HG03095 (cell line): ENCODE results near the gene PLAU.

Experiments
- ATAC-seq: cut with Tn5 transposase; IDR thresholded peaks from one replicate; pipeline ENCODE4 v1.9.1; 2021; ENCODE audit warnings: moderate library complexity; ENCODE audit not compliant: unreplicated experiment

The PLAU gene

DNA sequence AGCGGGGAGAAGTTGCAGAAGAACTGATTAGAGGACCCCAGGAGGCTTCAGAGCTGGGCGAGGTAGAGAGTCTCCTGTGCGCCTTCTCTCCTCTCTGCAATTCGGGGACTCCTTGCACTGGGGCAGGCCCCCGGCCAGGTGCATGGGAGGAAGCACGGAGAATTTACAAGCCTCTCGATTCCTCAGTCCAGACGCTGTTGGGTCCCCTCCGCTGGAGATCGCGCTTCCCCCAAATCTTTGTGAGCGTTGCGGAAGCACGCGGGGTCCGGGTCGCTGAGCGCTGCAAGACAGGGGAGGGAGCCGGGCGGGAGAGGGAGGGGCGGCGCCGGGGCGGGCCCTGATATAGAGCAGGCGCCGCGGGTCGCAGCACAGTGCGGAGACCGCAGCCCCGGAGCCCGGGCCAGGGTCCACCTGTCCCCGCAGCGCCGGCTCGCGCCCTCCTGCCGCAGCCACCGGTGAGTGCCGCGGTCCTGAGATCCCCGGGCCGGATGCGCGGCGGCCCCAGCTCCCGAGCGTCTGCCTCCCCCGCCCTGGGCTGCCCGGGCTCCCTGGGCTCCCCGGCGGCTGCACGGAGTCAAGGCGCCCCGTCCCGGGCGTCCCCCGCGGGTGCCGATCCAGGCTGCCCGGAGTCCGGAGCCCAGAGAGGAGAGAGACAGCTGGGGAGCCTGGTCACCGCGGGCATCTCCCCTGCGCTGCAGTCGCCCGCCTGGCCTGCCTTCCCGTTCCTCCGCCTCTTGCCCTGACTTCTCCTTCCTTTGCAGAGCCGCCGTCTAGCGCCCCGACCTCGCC lies at the start of gene PLAU:
Gene PLAU, plus strand, starts transcription at position 369 of the 789 bp plus-strand sequence. CDS start 424 bp downstream, outside the sequence.
- no peak for ATAC-seq

DNA sequence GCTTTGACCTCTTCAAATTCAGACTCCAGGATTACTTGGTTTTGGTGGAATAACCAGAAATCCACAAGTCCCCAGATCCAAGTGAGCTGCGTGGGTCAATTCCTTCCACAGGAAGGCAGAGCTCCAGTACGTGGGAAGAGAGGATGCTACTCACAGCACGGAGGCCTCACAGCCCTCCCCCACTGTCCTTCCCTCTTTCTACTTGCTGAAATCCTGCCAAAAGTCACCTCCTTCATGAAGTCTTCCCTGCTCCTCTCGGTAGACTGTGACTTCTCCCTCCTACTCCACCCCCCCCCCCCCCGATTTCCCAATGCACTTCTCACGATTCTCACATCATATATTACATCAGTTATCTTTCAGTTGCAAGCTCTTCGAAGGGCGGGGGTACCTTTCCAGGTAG lies 48.9 kb upstream of the PLAU start:
- ATAC-seq: no peak

DNA sequence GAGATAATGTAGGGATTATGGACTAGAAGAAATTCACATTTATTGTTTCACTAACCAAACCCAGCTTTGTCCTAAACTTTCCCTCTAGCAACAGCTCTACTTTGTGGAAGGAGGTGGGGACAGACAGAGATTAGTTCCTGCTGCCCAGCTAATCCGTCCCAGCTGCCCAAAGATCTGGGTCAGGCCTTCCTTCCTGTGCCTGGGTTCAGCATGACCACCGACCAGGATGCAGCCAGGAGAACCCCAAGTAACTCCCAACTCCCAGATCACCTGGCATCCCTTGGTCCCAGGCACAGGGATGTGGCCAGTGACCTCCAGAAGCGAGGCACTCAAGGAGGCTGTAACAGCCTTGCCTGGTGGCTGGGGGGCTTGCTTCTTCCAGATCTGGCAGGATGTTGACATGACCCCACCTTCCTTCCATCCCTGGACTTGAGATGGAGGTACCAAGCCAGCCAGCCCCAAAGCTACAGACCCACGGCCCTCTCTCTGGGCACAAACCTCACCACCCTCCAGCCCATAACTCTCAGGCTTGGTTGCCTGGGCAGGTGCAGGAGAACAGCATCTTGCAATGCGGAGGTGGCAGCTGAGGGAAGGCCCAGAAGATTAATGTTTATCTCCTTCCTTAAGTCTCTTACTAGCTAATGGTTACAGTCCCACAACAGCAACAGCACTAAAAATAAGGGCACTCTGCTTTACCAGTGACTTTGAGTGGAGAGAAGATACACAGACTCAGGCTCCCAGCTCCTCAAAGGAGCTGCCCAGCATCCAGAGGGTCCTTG lies 47.7 kb upstream of the PLAU start:
- ATAC-seq: no peak

DNA sequence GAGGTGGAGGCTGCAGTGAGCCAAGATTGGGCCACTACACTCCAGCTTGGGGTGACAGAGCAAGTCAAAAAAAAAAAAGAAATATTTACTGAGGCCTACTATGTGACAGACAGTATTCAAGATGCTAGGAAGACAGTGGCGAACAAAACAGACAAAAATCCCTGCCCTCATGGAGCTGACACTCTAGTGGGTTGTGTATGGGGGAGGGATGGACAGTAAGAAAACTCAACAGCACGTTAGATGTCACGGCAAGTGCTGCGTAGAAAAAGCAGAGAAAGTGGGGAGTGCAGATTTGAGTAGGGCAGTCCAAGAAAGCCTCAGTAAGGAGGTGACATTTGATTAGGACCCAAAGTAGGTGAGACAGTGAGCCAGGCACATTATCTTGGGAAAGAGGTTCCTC lies 46.7 kb upstream of the PLAU start:
- ATAC-seq: no peak

DNA sequence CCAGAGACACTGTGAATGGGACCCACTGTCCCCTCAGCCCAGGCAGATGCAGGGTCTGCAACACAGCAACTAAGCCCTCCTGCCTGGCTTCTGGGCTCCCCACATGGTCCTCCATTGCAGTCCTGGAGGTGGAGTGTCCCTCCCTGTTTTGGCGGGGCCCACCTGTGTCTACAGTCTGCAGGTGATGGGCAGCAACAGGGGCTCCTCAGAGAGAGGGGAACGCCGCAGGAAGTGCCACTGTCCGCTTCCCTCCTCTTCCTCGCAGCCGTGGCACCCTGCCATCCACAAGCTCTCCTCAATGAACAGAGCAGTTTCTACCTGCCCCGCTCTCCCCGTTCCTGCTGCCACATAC lies 45.8 kb upstream of the PLAU start:
- no peak for ATAC-seq

DNA sequence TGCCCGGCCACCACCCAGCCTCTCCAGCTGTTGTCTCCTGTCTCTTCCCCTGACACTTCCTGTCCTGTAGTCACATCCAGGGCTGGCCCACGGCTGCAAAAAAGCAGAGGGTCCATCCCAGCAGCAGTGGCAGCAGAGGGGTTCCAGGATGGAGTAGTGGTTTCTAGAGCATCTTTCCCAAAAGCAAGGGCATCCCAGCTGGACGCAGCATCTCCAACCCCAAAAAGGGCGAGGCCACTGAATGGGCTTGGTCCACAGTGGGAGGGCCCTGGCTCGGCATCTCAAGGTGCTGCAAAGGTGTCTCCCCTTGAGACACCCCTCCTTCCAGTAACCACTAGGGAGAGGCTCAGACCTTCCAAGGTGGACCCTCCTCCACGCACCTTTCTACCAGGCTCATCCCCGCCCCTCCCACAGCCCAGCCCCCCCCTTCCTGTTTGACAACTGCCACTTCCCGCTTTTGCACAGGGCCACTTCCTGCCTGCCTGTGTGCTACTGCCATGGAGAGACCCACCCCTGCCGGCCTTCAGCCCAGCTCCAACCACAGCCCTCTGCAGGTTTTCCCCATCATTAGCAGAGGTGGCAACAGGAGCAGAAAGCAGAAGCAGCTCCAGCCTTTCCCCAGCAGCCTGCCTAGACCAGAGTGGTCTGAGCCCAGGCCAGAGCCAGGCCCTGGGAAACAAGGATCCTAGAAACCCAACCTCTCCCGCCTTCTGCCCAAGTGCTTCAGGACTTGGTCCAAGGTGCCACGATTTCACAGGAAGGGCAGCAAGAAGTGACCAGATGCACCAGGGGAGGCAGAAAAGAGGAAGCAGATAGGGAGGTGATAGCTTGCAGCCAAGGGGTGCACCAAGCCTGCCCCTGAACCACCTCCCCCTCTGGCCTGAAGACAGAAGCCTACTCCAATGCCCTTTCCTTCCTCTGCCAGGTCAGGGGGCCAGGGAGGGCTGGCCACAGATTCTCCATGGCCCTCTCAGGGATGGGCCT lies 45.2 kb upstream of the PLAU start:
- ATAC-seq: peak; percentile 71

DNA sequence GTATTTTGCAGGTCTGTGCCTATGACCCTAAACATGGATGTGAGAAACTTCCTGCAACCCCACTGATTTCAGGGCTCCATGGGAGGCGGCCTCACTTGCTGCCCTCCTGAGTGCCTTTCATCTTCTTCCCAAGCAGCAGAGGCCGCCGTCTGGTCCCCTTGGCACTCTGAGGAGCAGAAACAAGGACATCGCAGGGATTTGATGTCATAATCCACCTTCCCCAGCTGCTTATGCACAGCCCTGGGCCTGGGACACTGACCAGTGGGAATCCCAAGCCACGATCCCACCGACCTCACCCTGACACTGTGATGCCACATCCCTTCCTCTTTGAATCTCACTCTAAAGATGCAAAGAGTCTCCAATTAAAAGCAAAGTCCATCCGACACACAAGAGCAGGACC lies 44.3 kb upstream of the PLAU start:
- ATAC-seq: no peak

DNA sequence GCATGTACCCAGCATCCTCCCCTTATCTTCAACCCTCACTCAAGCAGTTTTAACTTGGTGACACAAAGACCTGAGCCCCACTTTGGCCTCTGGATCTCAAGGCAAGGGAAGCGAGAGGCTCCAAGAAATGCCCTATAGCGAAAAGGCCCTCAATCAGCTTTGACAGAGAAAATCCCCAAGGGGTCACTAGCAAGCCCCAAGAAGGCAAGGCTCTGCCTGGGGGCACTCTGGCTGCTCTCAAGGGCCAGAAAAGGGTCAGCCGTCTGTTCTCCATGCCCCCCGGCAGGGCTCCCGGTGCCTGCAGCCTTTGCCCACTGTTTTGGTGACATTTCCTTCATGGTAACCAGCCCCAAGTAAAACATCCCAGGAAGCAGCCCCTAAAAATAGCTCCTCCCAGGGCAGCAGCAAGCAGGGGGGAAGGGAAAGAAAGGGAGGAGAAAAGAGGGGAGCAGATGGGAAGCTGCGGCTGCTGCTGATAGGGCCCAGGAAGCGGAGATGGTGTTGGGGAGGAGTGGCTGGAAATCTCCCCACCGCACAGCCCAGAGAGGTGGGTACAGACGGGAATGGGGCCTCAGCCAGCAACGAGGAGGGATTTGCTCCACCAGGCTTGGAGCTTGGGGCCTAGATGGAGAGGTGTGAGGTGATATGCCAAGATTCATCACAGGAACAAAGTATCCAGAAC lies 43.7 kb upstream of the PLAU start:
- no peak for ATAC-seq

DNA sequence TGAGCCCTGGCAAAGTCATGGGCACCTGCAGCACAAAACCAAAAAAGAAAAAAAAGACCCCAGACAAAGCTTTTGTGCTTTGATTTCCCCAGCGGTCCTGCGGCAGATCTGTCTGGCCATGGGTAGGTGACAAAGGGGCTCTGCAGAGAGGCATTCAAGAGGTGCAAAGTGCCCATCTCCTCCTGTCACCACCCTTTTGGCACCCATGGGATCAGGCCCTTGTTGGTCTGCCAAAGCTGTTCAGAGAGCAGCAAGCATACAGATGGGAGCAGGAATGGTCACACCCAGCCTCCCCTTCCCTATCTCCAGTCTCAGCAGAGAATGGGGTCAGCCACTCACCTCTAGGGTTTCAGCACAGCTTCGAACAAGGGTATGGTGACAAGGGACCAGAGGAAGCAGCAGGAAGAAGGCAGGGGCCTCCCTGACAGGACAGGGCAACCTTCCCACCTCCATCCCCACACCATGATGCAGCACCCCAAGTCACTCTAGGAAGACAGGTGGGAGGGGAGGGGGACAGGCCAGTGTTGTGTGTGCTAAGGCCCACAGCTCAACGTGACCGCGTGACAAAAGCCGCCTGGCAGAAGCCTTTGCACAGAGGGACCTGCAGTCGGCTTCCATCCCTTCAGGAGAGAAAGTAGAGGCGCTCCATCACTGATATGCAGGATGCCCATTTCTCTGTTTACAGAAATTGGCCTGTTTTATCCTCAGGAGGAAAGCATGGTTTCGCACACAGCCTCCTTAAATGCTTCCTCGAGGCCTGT lies 42.9 kb upstream of the PLAU start:
- no peak for ATAC-seq

DNA sequence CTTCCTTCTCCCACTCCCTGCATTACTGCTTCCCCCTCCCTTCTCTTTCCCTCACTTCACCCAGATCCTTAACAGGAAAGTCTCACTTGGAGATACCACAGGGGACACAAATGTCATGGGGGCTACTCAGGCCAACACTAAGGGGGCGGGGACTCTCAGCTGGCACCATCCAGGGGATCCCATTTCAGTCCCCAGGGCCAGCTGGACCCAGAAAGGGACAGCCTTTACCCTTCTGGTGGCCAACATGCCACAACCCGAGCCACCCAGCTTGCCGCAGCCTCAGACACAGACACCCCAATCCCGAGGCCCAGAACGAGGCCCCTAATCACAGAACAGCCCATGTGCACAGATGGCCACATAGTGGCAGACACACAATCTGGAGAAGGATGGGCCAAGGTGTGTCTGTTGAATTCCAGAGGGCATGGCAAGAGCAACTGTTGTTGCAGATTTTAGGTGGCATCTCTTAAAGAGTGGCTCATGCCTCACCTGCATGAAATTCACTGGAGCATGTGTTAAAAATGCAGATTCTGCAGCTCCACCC lies 42.2 kb upstream of the PLAU start:
- no peak for ATAC-seq

DNA sequence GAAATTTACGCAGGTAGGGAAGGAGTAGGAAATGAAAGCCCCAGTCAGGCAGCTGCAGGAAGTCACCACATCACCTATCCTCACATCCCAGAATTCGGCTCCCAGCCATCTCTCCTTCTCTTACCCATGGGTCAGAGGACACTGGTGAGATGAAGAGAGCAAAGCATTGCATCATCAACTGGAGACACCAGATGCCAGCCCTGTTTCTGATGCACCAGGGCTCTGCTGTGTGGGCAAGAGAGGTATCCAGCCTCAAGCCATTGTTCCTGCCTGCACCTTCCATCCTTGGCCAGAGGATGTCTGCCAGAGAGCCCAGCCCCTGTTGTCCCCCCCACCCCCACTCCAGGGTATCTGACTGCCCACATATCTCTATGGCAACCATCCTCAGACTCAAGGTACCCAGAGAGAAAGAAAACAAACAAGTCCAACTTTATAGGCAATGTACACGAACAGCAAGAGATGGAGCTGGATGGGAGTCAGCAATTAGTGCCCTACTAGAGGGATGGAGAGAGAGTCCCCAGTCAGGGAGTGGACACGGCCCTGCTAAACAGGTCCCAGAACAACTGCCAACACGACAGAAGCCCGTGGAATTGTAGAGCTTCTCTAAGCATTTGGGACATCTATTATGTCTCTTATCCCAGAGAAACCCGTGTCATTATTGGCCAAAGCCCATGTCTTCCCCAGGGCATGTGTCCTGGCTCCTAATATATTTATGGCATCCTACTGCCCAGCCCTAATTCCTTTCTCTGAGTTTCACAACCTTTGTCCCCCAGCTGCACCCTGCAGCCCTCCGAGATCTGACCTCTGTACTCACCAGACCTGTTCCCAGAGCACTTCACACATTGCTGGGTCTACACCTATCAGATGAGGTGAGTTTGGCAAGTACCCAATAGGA lies 39.4 kb upstream of the PLAU start:
- ATAC-seq: no peak

DNA sequence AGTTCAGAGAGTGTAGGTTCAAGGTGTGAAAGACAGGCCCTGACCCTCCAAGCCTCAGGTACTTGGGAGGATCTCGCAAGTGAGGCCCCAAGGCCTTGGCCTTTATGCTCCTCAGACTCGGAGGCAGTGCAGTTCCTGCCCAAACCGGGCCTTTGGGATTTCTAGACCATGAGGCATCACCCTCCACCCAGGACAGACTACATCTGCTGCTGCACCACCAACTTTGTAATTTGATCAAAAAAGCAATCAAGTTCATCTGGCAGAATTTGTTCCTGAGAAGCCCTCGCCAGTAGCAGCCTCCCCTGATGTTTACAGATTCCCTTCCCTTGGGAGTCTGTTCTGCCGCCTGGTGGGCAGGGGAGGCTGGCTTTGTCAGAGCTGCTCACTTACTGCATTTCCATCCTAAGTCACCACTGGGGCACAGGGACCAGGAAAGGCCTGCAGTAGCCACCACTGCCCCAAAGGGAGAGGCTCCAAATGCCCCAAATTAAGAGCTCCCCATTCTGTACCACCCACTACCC lies 38.7 kb upstream of the PLAU start:
- ATAC-seq: no peak

DNA sequence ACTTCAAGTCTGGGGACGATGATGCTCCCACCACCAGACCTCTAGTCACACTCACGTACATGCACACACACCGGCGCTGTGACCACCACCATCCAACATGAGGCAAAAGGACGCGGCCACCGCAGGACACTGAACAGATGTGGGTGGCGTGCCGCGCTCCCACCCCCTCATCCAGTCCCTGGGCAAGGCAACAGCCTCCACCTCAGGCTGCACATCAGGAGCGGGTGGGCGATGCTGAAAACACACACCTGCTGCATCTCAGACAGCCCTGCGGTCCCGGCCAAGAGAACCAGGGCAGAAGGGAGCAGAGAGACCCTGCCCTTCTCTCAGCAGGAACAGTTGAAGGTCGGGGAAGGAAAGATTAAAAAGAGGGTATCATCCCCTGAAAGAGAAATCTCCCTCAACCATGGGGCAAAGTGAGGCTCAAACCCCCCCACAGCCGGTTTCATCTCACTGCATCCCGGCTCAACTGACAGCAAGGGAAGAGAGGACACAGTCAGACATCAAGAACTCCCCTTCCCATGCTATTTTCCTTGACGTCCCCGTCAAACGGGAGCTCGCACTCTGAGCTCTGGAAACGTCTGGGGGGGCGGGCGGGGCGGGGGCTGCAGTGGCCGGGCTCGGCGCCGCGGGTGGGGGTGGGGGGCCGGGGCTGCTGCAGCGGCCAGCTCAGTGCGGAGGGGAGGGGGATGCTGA lies 37.6 kb upstream of the PLAU start:
- ATAC-seq: no peak

DNA sequence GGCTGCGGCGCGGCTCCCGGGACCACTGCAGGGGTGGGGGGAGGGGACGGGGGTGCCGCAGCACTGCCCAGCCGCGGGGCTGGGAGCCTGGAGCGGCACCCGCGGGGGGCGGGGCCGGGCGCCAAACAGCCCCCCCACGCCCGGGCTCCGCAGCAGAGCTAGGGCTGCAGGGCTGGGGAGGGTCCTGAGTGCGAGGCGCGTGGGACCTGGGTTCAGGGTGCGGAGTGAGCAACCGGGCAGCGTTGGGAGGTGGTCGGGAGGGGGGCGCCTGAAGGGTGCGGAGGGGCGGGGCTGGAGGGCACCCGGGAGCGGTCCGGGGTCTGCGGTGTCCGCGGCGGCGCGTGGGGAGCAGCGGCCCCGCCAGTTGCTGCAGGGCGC lies 37.1 kb upstream of the PLAU start:
- ATAC-seq: peak; percentile 5

DNA sequence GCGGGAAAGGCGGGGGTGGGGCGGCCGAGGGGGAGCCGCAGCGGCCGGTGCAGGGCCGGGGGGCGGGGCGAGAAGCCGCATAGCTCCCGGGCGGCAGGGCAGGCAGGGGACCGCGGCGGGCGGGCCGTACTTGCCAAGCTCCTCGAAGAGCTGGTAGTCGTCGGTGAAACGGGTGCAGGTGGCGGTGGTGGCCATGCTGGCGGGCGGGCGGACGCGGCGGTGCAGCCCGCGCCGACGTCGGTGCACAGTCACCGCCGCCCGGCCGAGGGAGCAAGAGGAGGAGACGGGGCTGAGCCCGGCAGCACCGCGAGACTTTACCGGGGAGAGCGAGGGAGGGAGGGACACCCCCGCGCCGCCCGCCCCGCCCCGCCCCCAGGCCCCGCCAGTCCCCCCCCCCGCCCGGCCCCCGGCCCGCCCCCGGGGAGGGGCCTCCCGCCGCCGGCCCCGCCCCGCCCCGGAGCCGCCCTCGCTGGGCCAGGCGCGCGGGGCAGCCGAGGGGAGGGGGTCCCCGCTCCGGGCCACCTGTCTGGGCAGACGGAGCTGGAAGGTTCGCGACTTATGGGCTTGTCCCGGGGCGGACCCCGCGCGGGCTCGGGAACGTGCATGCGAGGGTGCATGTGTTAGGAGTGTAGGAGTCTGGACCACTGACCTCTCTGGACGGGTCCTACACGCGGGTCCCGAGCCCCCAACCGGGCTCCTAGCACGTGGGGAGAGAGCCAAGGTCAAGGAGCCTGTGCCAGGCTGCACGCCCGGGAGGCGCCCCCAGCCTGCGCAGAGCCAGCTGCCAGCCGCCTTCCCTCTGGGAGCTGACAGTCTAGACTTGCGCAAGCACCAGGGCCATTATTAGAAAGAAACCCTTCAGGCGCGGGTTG lies 36.4 kb upstream of the PLAU start, which contains the start of gene CAMK2G:
Gene CAMK2G, minus strand, starts transcription at position 289 of the 872 bp plus-strand sequence. Its CDS starts 94 bp downstream, at position 195.
- peak; percentile 77 for ATAC-seq

DNA sequence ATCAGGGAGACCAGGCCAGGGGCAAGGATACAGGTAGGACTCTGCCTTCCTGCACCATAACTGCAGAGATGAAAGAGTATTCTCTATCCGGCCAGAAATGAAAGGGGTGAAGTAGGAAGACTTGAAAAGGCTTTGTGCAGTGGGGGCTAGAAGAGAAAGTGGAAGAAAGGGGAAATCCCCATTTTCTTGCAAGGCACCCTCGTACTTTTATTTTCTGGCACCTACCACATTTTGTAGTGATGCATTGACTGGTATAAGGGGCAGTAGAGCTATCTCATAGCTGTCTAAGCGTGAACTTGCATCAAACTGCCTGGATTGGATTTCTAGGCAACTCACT lies 35.8 kb upstream of the PLAU start:
- ATAC-seq: peak; percentile 4

DNA sequence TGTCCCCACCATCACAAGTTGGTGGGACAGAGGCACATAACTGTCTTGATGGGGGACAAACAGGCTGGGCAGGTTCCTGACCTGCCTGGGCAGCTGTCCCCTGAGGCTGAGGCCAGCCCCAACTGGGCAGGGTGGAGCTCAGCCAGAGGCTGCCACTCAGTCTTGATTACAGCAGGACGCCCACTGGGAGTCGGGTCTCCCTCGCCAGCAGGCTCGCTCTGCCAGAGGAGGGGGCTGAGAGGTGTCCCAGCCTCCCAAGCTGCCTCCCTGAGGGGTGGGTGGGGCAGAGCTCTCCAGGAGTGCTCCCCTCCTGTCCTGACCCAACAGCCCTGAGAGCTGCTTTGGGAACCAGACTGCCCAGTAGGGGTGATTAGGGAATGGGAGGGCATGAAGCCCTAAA lies 34.8 kb upstream of the PLAU start:
- no peak for ATAC-seq
